Tongue (tissue), 2 donors: Measurements from ENCODE around the gene SERTM2. TPM values are rescaled to one million over a fixed set of nuclear protein-coding genes. Genes with fewer than 3 reads are reported as not detected.
A peak's percentile ranks its signal among the peaks of the same experiment; 100 is the strongest.

Experiments used
- DNase-seq: peaks from one replicate; pipeline ENCODE4 v3.0.0-alpha.2; 2015
- total RNA-seq: library from RNA; depleted of rRNA; stranded (reverse); fragments of >200 nt; gene quantifications from one replicate; pipeline ENCODE4 v1.2.3, GENCODE V29; 2014

The SERTM2 gene
- total RNA-seq, 1 donor from 2014 or later = 7.9 TPM

GRCh38 chrX:111560801-111561200 lies 49.4 kb downstream of the SERTM2 start:
- no peak for DNase-seq

GRCh38 chrX:111561851-111562250 lies 50.4 kb downstream of the SERTM2 start:
- no peak for DNase-seq

- DNase-seq = no peak
These were observed 56.3 kb downstream of the SERTM2 start for GRCh38 chrX:111567542-111568255.

GRCh38 chrX:111568354-111568753 lies 56.9 kb downstream of the SERTM2 start:
- DNase-seq = peak; percentile 13

GRCh38 chrX:111568817-111569216 lies 57.4 kb downstream of the SERTM2 start:
- DNase-seq = no peak

Other genes with a start within 250 kb of the SERTM2 start
- gene CAPN6, start 241.2 kb upstream of the SERTM2 start, total RNA-seq = 463 TPM
- 20.8 TPM for gene DCX, start 99.5 kb upstream of the SERTM2 start, total RNA-seq
- gene ALG13, start 169.5 kb downstream of the SERTM2 start, total RNA-seq = 58.6 TPM